Activated T-helper 1 cell treated with anti-CD3 and anti-CD28 coated beads, Interleukin-12 subunit alpha, Interleukin-12 subunit beta, Interleukin-2, Interleukin-4 antibody, amounts not matched to agents 30 ng/mL and 10 ng/mL and 1 ng/mL, durations not matched to agents 14 hours and 24 hours and 36 hours (primary cell): ENCODE data around the gene GEMIN8. TPM values are rescaled to one million over a fixed set of nuclear protein-coding genes. Genes with fewer than 3 reads are reported as not detected.

Source experiments
- DNase-seq: peaks from one replicate; pipeline ENCODE4 v3.0.0; 2021; ENCODE audit warnings: low spot score
- H3K27ac Mint-ChIP-seq: one replicate; pipeline ENCODE4 v1.8.0; 2021; ENCODE audit warnings: mild to moderate bottlenecking, mixed read lengths
- H3K27me3 Mint-ChIP-seq: one replicate; pipeline ENCODE4 v1.8.0; 2022; ENCODE audit warnings: mild to moderate bottlenecking, moderate library complexity, mixed read lengths; ENCODE audit not compliant: insufficient read depth
- H3K36me3 Mint-ChIP-seq: one replicate; pipeline ENCODE4 v1.8.0; 2021; ENCODE audit warnings: low read depth, mixed read lengths
- H3K4me1 Mint-ChIP-seq: one replicate; pipeline ENCODE4 v1.8.0; 2021; ENCODE audit warnings: low read depth, mixed read lengths
- H3K4me3 Mint-ChIP-seq: one replicate; pipeline ENCODE4 v1.8.0; 2021; ENCODE audit warnings: mild to moderate bottlenecking, moderate library complexity, mixed read lengths
- H3K9me3 Mint-ChIP-seq: one replicate; pipeline ENCODE4 v1.8.0; 2021; ENCODE audit warnings: mixed read lengths
- intact Hi-C: fragments of 100-400 bp; cut with micrococcal nuclease; formaldehyde crosslinking; loops from one replicate; pipeline ENCODE4 v1.15.1; 2024
- total RNA-seq: library from RNA; stranded (reverse); gene quantifications from 2 replicates; pipeline ENCODE4 v1.2.3, GENCODE V29; 2022

GEMIN8 gene
- total RNA-seq, 1 donor from 2014 or later = 15.6 TPM

DNA sequence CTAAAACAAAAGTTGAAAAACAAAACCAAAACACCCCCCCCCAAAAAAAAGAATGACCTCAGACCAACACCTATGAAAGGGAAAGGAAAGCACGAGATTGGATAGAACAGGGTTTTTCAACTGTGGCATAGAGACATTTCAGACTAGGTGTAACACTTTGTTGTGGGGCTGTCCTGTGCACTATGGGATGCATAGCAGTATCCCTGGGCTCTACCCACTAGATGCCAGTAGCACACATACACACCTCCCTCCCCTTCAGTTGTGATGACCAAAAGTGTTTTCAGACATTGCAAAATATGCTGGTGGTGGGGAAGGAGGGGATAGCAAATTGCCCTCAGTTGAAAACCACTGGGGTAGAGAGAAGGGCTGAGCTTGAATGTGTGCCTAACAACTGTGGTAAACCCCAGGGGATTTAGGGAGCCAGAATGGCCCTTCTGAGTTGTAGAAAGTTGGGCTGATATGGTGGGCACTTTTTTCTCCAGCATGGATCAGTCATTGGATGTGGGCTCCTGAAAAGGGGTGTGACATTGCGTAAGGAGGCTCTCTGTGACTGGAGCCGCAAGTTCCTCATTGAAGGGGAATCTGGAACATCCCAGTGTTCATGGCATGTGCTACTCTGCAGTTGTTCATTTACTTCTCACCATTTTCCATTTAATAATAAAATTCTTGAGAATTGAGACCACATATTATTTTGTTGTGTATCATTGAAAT is 8.8 kb upstream of the GEMIN8 start:
- intact Hi-C loops = loop anchor here (1.0 to 2.0 kb wide), 4 partner anchors 57 to 1430 kb away; no protein-coding TSS in a partner anchor
- Mint-ChIP-seq H3K4me3 (no peak overlapping the region), H3K4me1 (no peaks in the 10 kb centered on the region), H3K27me3 (peaks cover 13% of the 10 kb centered on the region), H3K27ac (no peak overlapping the region), H3K9me3 (no peaks in the 10 kb centered on the region), H3K36me3 (no peaks in the 10 kb centered on the region)
- no peak for DNase-seq

DNA sequence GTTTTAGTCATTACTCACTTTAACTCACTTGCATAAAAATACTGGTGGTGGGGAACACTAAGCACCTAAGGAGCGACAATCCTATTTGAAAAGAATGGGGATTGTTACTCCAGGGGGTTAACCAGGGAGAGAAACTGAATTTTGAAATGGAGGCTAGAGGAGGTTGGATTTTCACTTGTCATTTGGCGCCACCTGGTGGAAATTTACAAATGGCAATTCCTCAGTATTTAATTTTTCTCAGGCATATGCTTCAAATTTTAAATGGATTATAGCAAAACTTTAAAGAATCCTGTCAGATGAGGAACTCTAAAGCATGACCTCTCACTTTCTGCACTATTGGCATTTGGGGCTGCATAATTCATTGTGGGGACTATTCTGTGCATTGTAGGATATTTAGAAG is 2.7 kb upstream of the GEMIN8 start:
- intact Hi-C loops = loop anchor here (1.0 kb wide), 5 partner anchors 134 to 526 kb away; no protein-coding TSS in a partner anchor

GRCh38 chrX:14030174-14030530 is 460 bp upstream of the GEMIN8 start:
- Mint-ChIP-seq H3K4me3 (peak overlapping the region; percentile 99), H3K27me3 (no peaks in the 10 kb centered on the region), H3K36me3 (peaks cover 5% of the 10 kb centered on the region), H3K4me1 (peaks cover 37% of the 10 kb centered on the region), H3K9me3 (no peaks in the 10 kb centered on the region), H3K27ac (peak overlapping the region; percentile 100)
- intact Hi-C loops = loop anchor here (1.0 kb wide), 2 partner anchors 341 to 377 kb away; partner anchors contain the start of genes RAB9A and TCEANC
- no peak for DNase-seq

More for the DNA sequence above, 2.7 kb upstream of the GEMIN8 start:
- Mint-ChIP-seq H3K9me3 (no peaks in the 10 kb centered on the region), H3K27ac (no peak overlapping the region), H3K36me3 (no peaks in the 10 kb centered on the region), H3K4me3 (no peak overlapping the region), H3K4me1 (peaks cover 28% of the 10 kb centered on the region), H3K27me3 (peaks cover 9% of the 10 kb centered on the region)
- DNase-seq = peak; percentile 16

DNA sequence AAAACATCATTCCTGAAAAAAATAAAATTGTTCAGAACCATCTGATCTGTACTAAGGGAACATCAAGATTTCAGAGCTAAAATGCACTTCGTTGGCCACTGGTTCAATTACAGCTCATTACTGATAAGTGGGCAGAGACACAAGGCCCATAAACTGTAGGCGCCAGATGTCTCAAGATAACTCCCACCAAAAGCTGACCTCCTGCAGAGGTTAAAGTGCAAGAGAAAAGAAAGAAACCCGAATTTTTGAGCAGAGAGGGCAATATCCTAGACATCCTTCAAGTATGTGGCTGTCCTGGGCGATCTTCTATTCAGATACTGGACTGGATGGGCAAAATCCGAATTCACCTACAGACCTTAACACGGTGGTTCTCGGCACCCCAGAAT is 660 bp downstream of the GEMIN8 start:
- peaks cover 37% of the 10 kb centered on the region for H3K4me1 Mint-ChIP-seq

DNA sequence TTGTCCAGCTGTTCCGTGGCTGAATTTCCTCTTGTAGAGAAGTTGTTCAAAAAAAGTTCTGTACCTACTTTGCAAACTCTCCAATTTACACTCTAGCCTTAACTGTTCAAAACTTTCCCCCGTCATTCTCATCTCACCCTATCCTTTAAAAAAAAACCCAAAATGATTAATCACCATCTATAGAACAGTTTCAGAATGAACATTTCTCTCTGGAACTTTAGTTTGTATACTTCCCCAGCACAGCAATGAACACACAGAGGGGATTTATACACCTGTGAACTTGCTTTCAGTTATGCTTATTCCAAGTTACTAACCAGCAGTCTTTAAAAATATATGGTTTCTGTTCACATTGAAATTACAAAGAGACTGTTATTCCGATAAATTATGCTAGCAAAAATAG is 1.2 kb downstream of the GEMIN8 start:
- H3K4me3 Mint-ChIP-seq = peak overlapping the region; percentile 99
- no peaks in the 10 kb centered on the region for H3K9me3 Mint-ChIP-seq
- DNase-seq = no peak
- H3K36me3 Mint-ChIP-seq = peaks cover 5% of the 10 kb centered on the region
- H3K27ac Mint-ChIP-seq = peak overlapping the region; percentile 93
- no peaks in the 10 kb centered on the region for H3K27me3 Mint-ChIP-seq
- intact Hi-C loops = loop anchor here (1.0 to 10.0 kb wide), 11 partner anchors 286 to 1829 kb away; partner anchors contain the start of genes FANCB, MOSPD2, PIGA and PRPS2
- H3K4me1 Mint-ChIP-seq = peaks cover 37% of the 10 kb centered on the region

More for the DNA sequence above, 660 bp downstream of the GEMIN8 start:
- H3K4me3 Mint-ChIP-seq = peak overlapping the region; percentile 99
- intact Hi-C loops = loop anchor here (2.0 to 10.0 kb wide), 10 partner anchors 286 to 1828 kb away; partner anchors contain the start of genes FANCB, MOSPD2, PIGA and PRPS2
- H3K27me3 Mint-ChIP-seq = no peaks in the 10 kb centered on the region
- DNase-seq = no peak
- H3K36me3 Mint-ChIP-seq = peaks cover 5% of the 10 kb centered on the region
- H3K27ac Mint-ChIP-seq = peak overlapping the region; percentile 93
- H3K9me3 Mint-ChIP-seq = no peaks in the 10 kb centered on the region

- H3K27me3 Mint-ChIP-seq = no peaks in the 10 kb centered on the region
- intact Hi-C loops = loop anchor here (1.0 to 10.0 kb wide), 13 partner anchors 285 to 1830 kb away; partner anchors contain the start of genes FANCB, MOSPD2, OFD1 and PIGA
- H3K9me3 Mint-ChIP-seq = no peaks in the 10 kb centered on the region
- peak overlapping the region; percentile 99 for H3K4me3 Mint-ChIP-seq
- H3K36me3 Mint-ChIP-seq = peaks cover 5% of the 10 kb centered on the region
- H3K27ac Mint-ChIP-seq = peak overlapping the region; percentile 93
- no peak for DNase-seq
- H3K4me1 Mint-ChIP-seq = peaks cover 33% of the 10 kb centered on the region
These were observed 2.1 kb downstream of the GEMIN8 start for GRCh38 chrX:14027511-14028019.

- DNase-seq = no peak
- intact Hi-C loops = loop anchor here (1.0 to 10.0 kb wide), 10 partner anchors 293 to 1830 kb away; partner anchors contain the start of genes FANCB, MOSPD2, OFD1 and PIGA
- Mint-ChIP-seq H3K4me3 (peak overlapping the region; percentile 99), H3K9me3 (no peaks in the 10 kb centered on the region), H3K27me3 (no peaks in the 10 kb centered on the region), H3K4me1 (peaks cover 28% of the 10 kb centered on the region), H3K36me3 (peaks cover 5% of the 10 kb centered on the region), H3K27ac (peak overlapping the region; percentile 93)
These were observed 2.7 kb downstream of the GEMIN8 start for GRCh38 chrX:14027036-14027435.

DNA sequence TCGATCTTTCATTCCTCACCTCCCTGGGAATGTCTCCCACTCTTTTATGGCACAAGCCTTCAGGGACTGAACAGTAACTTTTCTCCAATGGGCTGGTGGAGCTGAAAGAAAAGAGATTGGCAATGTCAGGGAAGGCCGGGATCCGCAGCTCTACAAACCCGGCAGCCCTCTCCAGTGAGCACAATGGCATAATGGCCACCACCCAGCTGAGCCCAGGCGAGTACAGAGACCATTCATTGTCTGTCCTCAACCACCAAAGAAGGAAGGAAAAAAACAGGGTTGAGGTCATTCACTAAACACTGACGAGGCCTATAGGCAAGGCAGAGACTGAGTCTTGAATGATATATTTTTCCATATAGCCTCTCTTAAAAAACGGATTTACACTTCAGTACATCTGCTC is 3.6 kb downstream of the GEMIN8 start:
- intact Hi-C loops = loop anchor here (5.0 to 10.0 kb wide), 8 partner anchors 846 to 1831 kb away; partner anchors contain the start of genes FANCB, MOSPD2, PIGA and PRPS2
- no peak for DNase-seq
- Mint-ChIP-seq H3K9me3 (no peaks in the 10 kb centered on the region), H3K27me3 (no peaks in the 10 kb centered on the region), H3K36me3 (peaks cover 5% of the 10 kb centered on the region), H3K4me3 (no peak overlapping the region), H3K4me1 (peaks cover 28% of the 10 kb centered on the region), H3K27ac (no peak overlapping the region)

DNA sequence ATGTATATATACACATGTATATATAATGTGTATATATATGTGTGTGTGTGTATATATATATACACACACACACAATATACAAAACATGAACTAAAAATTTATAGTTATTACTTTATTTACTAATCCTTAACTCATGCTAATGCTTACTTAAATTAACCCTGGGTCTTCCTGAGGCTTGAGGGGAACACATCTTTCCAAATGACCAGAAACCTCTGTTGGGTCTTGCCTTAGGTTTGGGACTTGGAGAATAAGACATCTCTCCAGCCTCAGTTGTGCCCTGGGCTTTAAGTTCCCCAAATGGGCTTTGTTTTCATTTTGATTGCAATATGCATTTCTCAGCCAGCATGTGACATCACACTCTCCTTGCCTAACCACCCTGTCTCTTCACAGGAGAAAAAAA is 7.7 kb downstream of the GEMIN8 start:
- Mint-ChIP-seq H3K9me3 (no peaks in the 10 kb centered on the region), H3K27ac (no peak overlapping the region)

DNA sequence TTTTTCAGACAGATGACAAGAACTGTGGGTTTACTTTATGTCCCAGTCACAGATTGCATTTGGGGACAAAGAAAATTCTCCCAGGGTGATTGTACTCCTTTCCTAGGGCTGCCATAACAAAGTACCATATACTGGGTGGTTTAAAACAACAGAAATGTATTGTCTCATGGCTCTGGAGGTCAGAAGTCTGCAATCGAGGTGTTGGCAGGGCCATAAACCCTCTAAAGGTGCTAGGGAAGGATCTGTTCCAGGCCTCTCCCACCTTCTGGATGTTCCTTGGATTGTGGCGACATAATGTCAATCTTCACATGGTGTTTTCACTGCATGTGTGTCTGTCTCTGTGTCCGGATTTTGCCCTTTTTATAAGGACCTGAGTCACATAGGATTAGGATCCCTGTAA is 12.3 kb downstream of the GEMIN8 start:
- Mint-ChIP-seq H3K27me3 (no peaks in the 10 kb centered on the region), H3K27ac (no peak overlapping the region), H3K36me3 (peaks cover 17% of the 10 kb centered on the region), H3K4me1 (peaks cover 8% of the 10 kb centered on the region), H3K9me3 (no peaks in the 10 kb centered on the region), H3K4me3 (no peak overlapping the region)
- intact Hi-C loops = no loop called here
- no peak for DNase-seq

More for the DNA sequence above, 7.7 kb downstream of the GEMIN8 start:
- no peak for DNase-seq
- Mint-ChIP-seq H3K36me3 (peaks cover 8% of the 10 kb centered on the region), H3K4me1 (peaks cover 5% of the 10 kb centered on the region), H3K4me3 (no peak overlapping the region), H3K27me3 (no peaks in the 10 kb centered on the region)
- intact Hi-C loops = loop anchor here (10.0 kb wide), 2 partner anchors 1017 to 1047 kb away; partner anchors contain the start of gene TMSB4X

DNA sequence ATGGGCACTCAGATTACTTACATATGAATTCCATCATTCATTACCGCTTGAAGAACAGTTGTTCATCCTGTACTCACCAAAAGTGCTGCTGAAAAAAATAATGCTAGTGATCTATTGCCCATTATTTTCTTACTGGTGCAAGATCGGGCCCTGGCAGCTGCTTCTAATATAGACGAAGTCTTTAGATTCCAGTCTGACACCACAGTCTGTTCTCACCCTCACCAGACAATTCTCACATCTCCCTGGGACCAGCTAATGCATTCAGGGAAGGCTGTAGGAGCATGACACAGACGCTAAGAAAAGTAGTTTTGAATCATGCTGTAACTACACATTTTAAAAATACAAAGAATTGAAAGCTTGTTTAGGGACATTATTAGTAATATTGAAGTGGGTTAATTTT is 13.8 kb downstream of the GEMIN8 start:
- peaks cover 17% of the 10 kb centered on the region for H3K36me3 Mint-ChIP-seq
- peaks cover 8% of the 10 kb centered on the region for H3K4me1 Mint-ChIP-seq
- H3K4me3 Mint-ChIP-seq = no peak overlapping the region
- no peak overlapping the region for H3K27ac Mint-ChIP-seq
- DNase-seq = no peak
- H3K9me3 Mint-ChIP-seq = no peaks in the 10 kb centered on the region
- intact Hi-C loops = no loop called here
- no peaks in the 10 kb centered on the region for H3K27me3 Mint-ChIP-seq

- Mint-ChIP-seq H3K9me3 (no peaks in the 10 kb centered on the region), H3K4me1 (peaks cover 8% of the 10 kb centered on the region), H3K27me3 (no peaks in the 10 kb centered on the region), H3K27ac (no peak overlapping the region), H3K4me3 (no peak overlapping the region), H3K36me3 (peaks cover 17% of the 10 kb centered on the region)
- no peak for DNase-seq
- intact Hi-C loops = no loop called here
These were observed 14.4 kb downstream of the GEMIN8 start for GRCh38 chrX:14015294-14015693.

- Mint-ChIP-seq H3K27ac (no peak overlapping the region), H3K4me1 (peaks cover 8% of the 10 kb centered on the region), H3K9me3 (no peaks in the 10 kb centered on the region), H3K36me3 (peaks cover 19% of the 10 kb centered on the region), H3K4me3 (no peak overlapping the region), H3K27me3 (no peaks in the 10 kb centered on the region)
- no peak for DNase-seq
- intact Hi-C loops = no loop called here
These were observed 15.2 kb downstream of the GEMIN8 start for GRCh38 chrX:14014526-14014925.
